ENCODE data around the gene GALNT18.

The GALNT18 gene

DNA sequence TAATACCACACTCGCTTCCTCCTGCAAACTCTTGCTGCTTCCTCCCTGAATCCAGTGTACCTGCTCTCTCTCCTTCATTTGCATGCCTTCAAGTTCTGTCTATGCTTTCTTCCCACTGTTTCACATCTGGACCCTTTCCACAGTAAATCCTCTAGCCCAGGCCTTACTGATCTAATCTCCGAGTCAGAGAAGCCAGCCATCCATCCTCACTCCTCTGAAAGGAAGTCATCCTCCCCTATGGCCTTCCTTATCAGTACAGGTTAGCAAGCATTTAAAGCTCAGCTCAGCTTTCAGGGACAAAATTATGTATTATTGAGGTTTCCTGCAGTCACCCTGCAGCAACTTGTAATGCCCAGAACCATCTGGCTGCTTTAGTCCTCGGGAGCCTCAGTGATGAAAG, 116.1 kb downstream of the GALNT18 start:
- no peak overlapping the region for H3K4me3 Mint-ChIP-seq
- DNase-seq (ENCODE audit: low spot score in 2 of 2) (no peak), ATAC-seq (replicated peaks; ENCODE audit: extremely low read depth, poor library complexity, severe bottlenecking) (no peak)
- no peaks in the 10 kb centered on the region for H3K9me3 Mint-ChIP-seq
- H3K27ac Mint-ChIP-seq (ENCODE audit: low read depth): no peak overlapping the region
- peaks cover 11% of the 10 kb centered on the region for H3K27me3 Mint-ChIP-seq
- H3K36me3 Mint-ChIP-seq (ENCODE audit: insufficient read depth): no peaks in the 10 kb centered on the region
- no peaks in the 10 kb centered on the region for H3K4me1 Mint-ChIP-seq

DNA sequence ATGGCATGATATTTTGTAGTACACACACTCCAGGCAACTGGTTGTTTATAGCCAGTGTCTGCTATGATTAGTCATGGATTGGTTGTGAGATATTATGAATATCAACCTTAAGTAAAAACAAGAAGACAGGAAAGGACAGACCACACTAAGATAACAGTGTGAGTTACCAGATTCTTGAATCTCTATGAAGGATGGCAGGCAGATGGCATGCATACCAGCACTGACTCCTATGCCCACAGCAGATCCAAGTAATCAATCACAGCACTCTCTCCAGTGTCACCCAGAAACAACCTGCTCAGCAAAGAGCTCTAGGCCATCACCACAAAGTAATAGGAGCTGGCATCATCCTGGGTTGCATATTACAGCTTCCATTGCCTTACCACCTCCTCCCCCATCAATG, 116.6 kb downstream of the GALNT18 start:
- Mint-ChIP-seq H3K36me3 (ENCODE audit: insufficient read depth) (no peaks in the 10 kb centered on the region), H3K27ac (ENCODE audit: low read depth) (no peak overlapping the region), H3K27me3 (peaks cover 11% of the 10 kb centered on the region), H3K4me1 (no peaks in the 10 kb centered on the region), H3K9me3 (no peaks in the 10 kb centered on the region), H3K4me3 (no peak overlapping the region)
- DNase-seq (ENCODE audit: low spot score in 2 of 2) (no peak), ATAC-seq (replicated peaks; ENCODE audit: extremely low read depth, poor library complexity, severe bottlenecking) (no peak)

DNA sequence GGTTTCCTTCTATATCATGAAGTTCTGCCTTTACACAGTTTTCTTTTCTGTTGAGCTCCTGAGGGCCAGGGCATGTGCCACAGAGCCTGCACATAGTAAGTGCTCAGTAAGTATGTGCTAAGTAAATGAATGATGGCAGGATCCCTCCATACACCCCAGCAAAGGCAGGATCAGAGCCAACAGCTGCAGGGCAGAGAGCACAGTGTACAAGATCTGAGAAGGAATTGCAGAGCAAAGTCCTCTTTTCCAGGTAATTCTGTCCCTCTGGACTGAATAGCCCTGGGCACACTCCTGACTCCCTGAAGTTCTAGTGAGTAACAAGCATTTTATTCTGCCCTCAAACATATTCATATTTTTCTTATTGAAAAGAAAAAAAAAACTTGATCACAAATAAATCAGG, 117.7 kb downstream of the GALNT18 start:
- no peaks in the 10 kb centered on the region for H3K36me3 Mint-ChIP-seq (ENCODE audit: insufficient read depth)
- no peak overlapping the region for H3K4me3 Mint-ChIP-seq
- no peak for DNase-seq (ENCODE audit: low spot score in 2 of 2)
- H3K27me3 Mint-ChIP-seq: peaks cover 11% of the 10 kb centered on the region
- ATAC-seq (replicated peaks; ENCODE audit: extremely low read depth, poor library complexity, severe bottlenecking): no peak
- H3K4me1 Mint-ChIP-seq: no peaks in the 10 kb centered on the region
- no peaks in the 10 kb centered on the region for H3K9me3 Mint-ChIP-seq
- H3K27ac Mint-ChIP-seq (ENCODE audit: low read depth): no peak overlapping the region

DNA sequence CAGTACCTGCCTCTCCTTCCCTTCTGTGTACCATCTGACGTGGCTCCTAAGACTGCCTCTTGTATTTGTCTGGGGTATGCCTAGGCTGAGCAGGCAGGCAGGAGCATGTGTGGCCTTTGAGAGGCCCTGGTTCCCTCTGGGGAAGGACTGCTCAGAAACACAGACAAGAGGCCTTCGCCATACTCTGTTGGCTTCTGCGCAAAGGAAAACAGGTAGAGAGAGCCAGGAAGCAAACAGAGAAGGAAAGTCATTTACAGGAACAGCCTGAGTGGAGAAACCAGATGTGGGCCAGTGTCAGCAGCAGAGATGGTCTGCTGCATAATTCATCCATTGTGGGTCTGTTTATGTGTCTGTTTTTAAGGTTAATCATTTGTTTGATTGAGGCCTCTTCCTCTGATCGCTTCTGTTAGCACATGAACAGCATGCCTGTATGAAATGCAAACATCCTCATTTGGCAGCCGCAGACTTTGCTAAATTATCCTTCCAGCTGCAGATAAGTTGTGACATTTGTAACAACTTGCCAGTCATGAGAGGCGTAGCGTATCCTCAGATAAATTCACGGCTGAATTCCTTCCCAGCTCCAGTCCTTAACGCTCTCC, 119.4 kb downstream of the GALNT18 start:
- ATAC-seq (replicated peaks; ENCODE audit: extremely low read depth, poor library complexity, severe bottlenecking) (no peak), DNase-seq (ENCODE audit: low spot score in 2 of 2) (no peak)
- H3K27ac Mint-ChIP-seq (ENCODE audit: low read depth): no peak overlapping the region
- H3K4me1 Mint-ChIP-seq: no peaks in the 10 kb centered on the region
- H3K27me3 Mint-ChIP-seq: peaks cover 4% of the 10 kb centered on the region
- no peak overlapping the region for H3K4me3 Mint-ChIP-seq
- no peaks in the 10 kb centered on the region for H3K9me3 Mint-ChIP-seq
- no peaks in the 10 kb centered on the region for H3K36me3 Mint-ChIP-seq (ENCODE audit: insufficient read depth)

DNA sequence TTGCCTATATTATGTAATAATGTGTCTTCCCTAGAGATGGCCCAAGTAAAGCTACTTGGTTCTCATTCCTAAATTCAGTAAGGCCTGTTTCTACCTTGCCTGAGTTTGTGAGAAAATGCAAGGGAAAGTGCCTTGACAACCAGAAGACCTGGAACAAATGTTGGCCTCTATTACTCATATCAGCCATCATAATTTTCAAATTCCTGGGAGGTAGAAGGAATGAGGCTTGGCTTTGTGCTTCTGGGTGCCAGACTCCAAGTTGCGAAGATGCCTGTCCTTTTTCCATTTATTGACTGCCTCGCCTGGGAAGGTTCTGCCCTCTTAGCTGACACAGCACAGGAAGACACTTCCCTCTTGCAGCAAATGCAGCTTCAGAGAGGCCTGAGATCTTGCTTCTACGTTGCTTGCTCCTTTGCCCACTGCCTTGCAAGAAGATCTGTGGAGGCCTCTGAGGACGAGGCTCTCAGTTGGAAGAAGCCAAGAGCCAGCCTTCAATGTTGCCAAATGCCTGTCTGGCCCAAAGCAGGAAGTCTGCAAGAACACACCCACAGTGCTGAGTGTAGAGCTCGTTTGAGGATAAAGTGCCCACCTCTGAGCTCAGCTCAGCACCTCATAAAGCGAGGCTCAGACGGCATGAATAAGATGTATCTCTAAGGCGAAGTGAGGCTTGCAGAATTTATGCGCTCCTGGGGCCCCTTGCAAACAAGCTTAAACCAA, 120.1 kb downstream of the GALNT18 start:
- ATAC-seq (replicated peaks; ENCODE audit: extremely low read depth, poor library complexity, severe bottlenecking): no peak
- no peak overlapping the region for H3K4me3 Mint-ChIP-seq
- H3K27ac Mint-ChIP-seq (ENCODE audit: low read depth): no peak overlapping the region
- no peaks in the 10 kb centered on the region for H3K27me3 Mint-ChIP-seq
- H3K4me1 Mint-ChIP-seq: no peaks in the 10 kb centered on the region
- no peak for DNase-seq (ENCODE audit: low spot score in 2 of 2)
- H3K36me3 Mint-ChIP-seq (ENCODE audit: insufficient read depth): no peaks in the 10 kb centered on the region
- no peaks in the 10 kb centered on the region for H3K9me3 Mint-ChIP-seq

DNA sequence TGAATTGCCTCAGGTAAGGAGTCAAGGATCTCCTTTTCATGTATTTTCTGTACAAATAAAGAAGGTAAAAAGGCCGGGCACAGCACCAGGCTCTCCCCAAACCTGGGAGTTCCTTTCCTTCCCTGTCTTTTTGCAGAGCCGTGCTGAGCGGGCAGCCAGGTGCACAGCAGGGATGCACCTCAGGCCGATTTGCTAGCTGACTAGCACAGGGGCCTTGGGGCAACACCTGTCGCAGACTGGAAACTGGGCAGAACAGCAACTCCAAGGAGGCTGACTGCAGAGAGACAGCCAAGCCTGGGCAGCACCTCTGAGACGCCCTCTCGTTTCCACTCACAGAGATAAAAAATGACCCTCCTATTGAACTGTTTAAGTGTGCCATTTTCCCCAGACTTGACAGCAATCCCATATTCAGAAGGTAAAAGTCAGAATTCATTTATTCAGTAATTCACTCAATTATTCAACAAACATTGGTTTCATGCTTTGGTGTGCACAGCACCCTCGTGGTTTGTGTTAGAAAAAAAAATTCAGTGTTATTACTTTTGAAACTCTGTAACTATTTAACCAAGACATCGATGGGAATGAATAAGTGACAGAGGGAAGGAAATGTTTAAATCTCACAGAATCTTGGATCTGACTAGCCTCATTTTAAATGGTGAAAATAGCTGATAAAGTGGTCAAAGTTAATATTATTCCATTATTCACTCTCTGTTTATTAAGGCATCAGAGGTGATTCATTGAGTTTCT, 120.9 kb downstream of the GALNT18 start:
- ATAC-seq (replicated peaks; ENCODE audit: extremely low read depth, poor library complexity, severe bottlenecking): no peak
- Mint-ChIP-seq H3K27me3 (no peaks in the 10 kb centered on the region), H3K9me3 (no peaks in the 10 kb centered on the region), H3K4me1 (no peaks in the 10 kb centered on the region), H3K27ac (ENCODE audit: low read depth) (no peak overlapping the region), H3K36me3 (ENCODE audit: insufficient read depth) (no peaks in the 10 kb centered on the region), H3K4me3 (no peak overlapping the region)
- no peak for DNase-seq (ENCODE audit: low spot score in 2 of 2)

DNA sequence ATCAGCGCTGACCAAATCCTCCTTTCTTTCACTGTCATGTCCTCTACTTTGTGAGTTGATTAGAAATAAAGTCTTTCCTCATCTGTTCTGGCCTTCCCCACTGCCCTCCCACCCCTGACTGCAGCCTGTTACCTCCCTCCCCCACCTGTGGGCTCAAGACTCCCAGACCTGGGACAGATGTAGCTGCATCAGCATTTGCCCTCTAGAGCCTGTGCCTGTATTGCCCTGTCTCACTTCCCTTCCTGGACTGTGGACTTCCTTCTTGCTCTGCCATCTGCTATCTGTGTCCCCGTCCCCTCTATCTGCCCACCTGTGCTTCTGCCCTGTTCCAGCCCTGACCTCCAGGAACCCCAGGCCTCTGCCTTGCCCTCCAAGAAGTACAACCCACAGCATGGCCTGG, 122.5 kb downstream of the GALNT18 start:
- H3K27me3 Mint-ChIP-seq: peaks cover 16% of the 10 kb centered on the region
- H3K36me3 Mint-ChIP-seq (ENCODE audit: insufficient read depth): no peaks in the 10 kb centered on the region
- ATAC-seq (replicated peaks; ENCODE audit: extremely low read depth, poor library complexity, severe bottlenecking) (no peak), DNase-seq (ENCODE audit: low spot score in 2 of 2) (no peak)
- no peak overlapping the region for H3K4me3 Mint-ChIP-seq
- H3K27ac Mint-ChIP-seq (ENCODE audit: low read depth): no peak overlapping the region
- H3K9me3 Mint-ChIP-seq: no peaks in the 10 kb centered on the region
- H3K4me1 Mint-ChIP-seq: no peaks in the 10 kb centered on the region

DNA sequence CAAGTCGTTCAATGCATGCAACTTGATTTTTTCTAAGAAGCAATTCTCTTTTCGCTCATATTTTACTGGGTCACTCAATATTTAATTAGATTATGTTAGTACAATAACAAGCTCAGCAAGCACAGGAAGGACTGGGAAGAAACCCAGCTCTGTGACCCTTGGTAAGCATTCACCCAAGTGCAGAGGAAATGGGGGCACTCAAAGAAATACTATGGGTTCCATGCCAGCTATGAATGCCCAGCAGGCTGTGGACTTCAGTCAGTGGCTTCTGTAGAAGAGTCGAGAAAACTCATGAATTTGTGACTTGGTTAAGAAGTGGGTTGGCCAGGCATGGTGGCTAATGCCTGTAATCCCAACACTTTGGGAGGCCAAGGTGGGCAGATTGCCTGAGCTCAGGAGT, 123.6 kb downstream of the GALNT18 start:
- Mint-ChIP-seq H3K9me3 (no peaks in the 10 kb centered on the region), H3K27me3 (peaks cover 26% of the 10 kb centered on the region), H3K36me3 (ENCODE audit: insufficient read depth) (no peaks in the 10 kb centered on the region), H3K4me1 (no peaks in the 10 kb centered on the region), H3K4me3 (no peak overlapping the region), H3K27ac (ENCODE audit: low read depth) (no peak overlapping the region)
- ATAC-seq (replicated peaks; ENCODE audit: extremely low read depth, poor library complexity, severe bottlenecking) (no peak), DNase-seq (ENCODE audit: low spot score in 2 of 2) (no peak)

DNA sequence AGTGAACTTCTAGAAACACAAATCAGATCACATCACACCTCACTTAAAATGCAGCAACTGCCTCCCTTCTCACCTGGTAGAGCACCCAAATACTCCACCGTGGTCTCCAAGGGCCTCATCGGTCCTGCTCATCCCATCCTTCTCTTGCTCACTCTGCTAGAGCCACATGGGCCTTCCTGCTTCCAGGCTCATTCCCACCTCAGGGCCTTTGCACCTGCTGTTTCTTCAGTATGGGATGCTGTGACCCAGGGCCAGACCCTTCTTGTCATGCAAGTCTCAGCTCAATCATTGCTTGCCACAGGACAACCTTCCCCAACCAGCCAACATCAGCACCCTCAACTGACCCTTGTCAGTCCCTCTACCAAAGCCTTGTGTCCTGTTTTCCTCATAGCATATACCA, 124.9 kb downstream of the GALNT18 start:
- peaks cover 26% of the 10 kb centered on the region for H3K27me3 Mint-ChIP-seq
- ATAC-seq (replicated peaks; ENCODE audit: extremely low read depth, poor library complexity, severe bottlenecking): no peak
- H3K36me3 Mint-ChIP-seq (ENCODE audit: insufficient read depth): no peaks in the 10 kb centered on the region
- H3K27ac Mint-ChIP-seq (ENCODE audit: low read depth): no peak overlapping the region
- DNase-seq (ENCODE audit: low spot score in 2 of 2): no peak
- no peaks in the 10 kb centered on the region for H3K4me1 Mint-ChIP-seq
- no peak overlapping the region for H3K4me3 Mint-ChIP-seq
- H3K9me3 Mint-ChIP-seq: no peaks in the 10 kb centered on the region

DNA sequence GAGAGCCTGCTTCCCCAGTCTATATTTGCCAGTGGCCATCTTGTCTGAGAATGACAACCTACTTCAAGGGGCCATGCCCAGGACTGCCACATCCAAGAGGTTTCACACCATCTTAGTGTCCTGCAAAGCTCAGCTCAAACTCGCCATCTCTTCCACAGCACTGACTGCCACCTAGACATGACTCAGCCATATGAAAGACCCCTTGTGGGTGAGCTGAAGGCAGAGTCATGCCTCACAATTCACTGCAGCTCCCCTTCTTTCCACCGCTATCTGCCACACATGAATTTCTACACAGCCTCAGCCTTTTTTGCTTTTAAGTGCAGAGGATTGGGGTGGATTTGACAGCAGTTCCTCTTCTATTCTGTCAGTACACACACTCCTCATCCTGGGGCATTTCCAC, 127.5 kb downstream of the GALNT18 start:
- H3K36me3 Mint-ChIP-seq (ENCODE audit: insufficient read depth): no peaks in the 10 kb centered on the region
- DNase-seq (ENCODE audit: low spot score in 2 of 2) (no peak), ATAC-seq (replicated peaks; ENCODE audit: extremely low read depth, poor library complexity, severe bottlenecking) (no peak)
- H3K27me3 Mint-ChIP-seq: peaks cover 26% of the 10 kb centered on the region
- no peaks in the 10 kb centered on the region for H3K9me3 Mint-ChIP-seq
- no peaks in the 10 kb centered on the region for H3K4me1 Mint-ChIP-seq
- H3K27ac Mint-ChIP-seq (ENCODE audit: low read depth): no peak overlapping the region
- no peak overlapping the region for H3K4me3 Mint-ChIP-seq

DNA sequence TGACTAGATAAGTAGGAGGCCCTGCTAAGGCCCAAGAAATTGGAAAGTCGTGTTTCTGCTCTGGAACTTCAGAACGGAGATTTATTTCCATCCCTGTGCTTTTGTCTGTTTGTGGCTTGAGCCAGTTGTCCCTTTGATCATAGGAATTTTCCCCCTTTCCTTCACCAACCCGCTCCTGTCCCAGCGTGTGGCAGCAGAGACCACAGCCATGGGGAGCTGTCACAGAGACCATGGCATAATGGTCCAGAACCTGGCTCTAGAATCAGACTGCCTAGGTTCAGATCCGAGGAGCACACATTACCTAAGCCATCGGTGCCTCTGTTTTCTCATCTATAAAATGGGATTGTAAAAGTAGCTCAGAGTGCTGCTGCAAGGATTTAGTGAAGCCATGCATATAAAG, 128.1 kb downstream of the GALNT18 start:
- Mint-ChIP-seq H3K4me1 (no peaks in the 10 kb centered on the region), H3K9me3 (no peaks in the 10 kb centered on the region), H3K4me3 (no peak overlapping the region), H3K27me3 (peaks cover 31% of the 10 kb centered on the region), H3K36me3 (ENCODE audit: insufficient read depth) (no peaks in the 10 kb centered on the region), H3K27ac (ENCODE audit: low read depth) (no peak overlapping the region)
- no peak for ATAC-seq (replicated peaks; ENCODE audit: extremely low read depth, poor library complexity, severe bottlenecking)
- no peak for DNase-seq (ENCODE audit: low spot score in 2 of 2)

DNA sequence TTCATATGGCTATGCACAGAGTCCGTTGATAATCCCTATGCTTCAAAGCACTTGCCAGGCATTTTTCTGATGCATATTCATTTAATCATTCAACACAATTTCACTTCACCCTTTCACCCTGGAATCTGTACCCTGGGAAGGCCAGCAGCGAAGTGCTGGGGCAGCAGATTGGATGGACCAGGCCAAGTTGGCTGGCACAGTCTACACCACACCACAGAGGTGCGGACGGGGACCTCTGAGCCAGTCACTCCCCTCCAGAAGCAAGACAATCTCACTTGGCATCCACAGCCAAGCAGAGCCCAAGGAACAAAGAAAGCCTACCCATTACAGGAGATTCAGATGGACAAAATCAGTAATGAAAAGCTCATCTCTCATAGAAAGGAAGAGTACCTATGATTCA, 130.2 kb downstream of the GALNT18 start:
- ATAC-seq (replicated peaks; ENCODE audit: extremely low read depth, poor library complexity, severe bottlenecking): no peak
- Mint-ChIP-seq H3K4me3 (no peak overlapping the region), H3K27me3 (peaks cover 43% of the 10 kb centered on the region), H3K4me1 (no peaks in the 10 kb centered on the region), H3K9me3 (no peaks in the 10 kb centered on the region), H3K27ac (ENCODE audit: low read depth) (no peak overlapping the region), H3K36me3 (ENCODE audit: insufficient read depth) (no peaks in the 10 kb centered on the region)
- no peak for DNase-seq (ENCODE audit: low spot score in 2 of 2)

DNA sequence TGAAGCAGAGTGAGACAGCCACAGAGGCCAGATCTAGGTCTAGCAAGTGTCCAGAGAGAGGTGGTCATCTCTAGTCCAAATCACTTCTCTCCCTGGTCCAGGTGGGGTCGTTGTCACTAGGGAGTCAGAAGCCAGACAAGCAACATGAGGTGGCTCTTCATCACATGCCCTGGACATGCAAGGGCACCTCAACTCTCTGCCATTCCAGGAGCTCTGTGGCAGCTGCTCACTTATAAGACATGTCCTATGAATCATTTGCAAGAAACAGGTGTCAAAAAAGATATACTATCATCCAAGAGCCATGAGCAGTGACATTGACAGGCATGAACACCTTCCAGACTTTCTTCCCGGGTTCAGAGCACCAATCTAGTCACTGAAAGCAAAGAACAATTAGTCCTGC, 130.8 kb downstream of the GALNT18 start:
- Mint-ChIP-seq H3K9me3 (no peaks in the 10 kb centered on the region), H3K4me3 (no peak overlapping the region), H3K36me3 (ENCODE audit: insufficient read depth) (no peaks in the 10 kb centered on the region), H3K27me3 (peaks cover 43% of the 10 kb centered on the region), H3K4me1 (no peaks in the 10 kb centered on the region), H3K27ac (ENCODE audit: low read depth) (no peak overlapping the region)
- ATAC-seq (replicated peaks; ENCODE audit: extremely low read depth, poor library complexity, severe bottlenecking) (no peak), DNase-seq (ENCODE audit: low spot score in 2 of 2) (no peak)

All from central memory CD8-positive, alpha-beta T cell (primary cell).